DND-41 (cell line): Measurements from ENCODE around the gene SUN3.

ENCODE experiments used
- EZH2 ChIP-seq: IDR thresholded peaks from 3 replicates; pipeline ENCODE4 v1.6.1; 2012; ENCODE audit warnings: borderline replicate concordance, low read depth, mild to moderate bottlenecking, moderate library complexity, low read length, inconsistent platforms; ENCODE audit not compliant: severe bottlenecking
- TF ChIP-seq, protein P1 (sequence below): IDR thresholded peaks from 2 replicates; pipeline ENCODE4 v1.5.1; 2012; ENCODE audit warnings: borderline replicate concordance, low read length, moderate library complexity, mild to moderate bottlenecking; ENCODE audit not compliant: poor library complexity, severe bottlenecking; ENCODE audit errors: extremely low read depth

DNA sequence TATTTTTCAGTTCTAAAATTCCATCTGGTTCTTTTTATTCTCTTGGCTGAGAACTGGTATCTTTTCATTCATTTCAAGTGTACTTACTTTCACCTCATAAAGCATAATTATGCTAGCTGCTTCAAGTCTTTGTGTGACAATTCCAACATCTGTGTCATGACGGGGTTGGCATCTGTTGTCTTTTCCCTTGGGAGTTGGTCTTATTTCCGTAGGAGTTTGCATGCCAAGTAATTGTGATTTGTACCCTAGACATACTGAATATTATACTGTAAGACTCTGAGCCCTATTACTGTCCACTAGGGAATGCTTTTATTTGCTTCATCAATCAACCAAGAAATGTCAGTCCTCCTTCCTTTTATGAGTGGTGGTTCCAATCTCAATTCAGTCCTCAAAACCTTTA, 24.9 kb downstream of the SUN3 start:
- TF ChIP-seq EZH2, result no peak
- TF ChIP-seq, protein P1, sequence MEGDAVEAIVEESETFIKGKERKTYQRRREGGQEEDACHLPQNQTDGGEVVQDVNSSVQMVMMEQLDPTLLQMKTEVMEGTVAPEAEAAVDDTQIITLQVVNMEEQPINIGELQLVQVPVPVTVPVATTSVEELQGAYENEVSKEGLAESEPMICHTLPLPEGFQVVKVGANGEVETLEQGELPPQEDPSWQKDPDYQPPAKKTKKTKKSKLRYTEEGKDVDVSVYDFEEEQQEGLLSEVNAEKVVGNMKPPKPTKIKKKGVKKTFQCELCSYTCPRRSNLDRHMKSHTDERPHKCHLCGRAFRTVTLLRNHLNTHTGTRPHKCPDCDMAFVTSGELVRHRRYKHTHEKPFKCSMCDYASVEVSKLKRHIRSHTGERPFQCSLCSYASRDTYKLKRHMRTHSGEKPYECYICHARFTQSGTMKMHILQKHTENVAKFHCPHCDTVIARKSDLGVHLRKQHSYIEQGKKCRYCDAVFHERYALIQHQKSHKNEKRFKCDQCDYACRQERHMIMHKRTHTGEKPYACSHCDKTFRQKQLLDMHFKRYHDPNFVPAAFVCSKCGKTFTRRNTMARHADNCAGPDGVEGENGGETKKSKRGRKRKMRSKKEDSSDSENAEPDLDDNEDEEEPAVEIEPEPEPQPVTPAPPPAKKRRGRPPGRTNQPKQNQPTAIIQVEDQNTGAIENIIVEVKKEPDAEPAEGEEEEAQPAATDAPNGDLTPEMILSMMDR, result no peak
